ENCODE measurements around the gene KCNH4.
A peak's percentile ranks its signal among the peaks of the same experiment; 100 is the strongest.

The KCNH4 gene

GRCh38 chr17:42135664-42136653 is 45.0 kb downstream of the KCNH4 start:
- no peak for DNase-seq

- DNase-seq, result no peak
Measured at GRCh38 chr17:42135151-42135550, 45.8 kb downstream of the KCNH4 start.

GRCh38 chr17:42133461-42134041 is 47.4 kb downstream of the KCNH4 start:
- DNase-seq, result peak; percentile 16

GRCh38 chr17:42132941-42133340 is 48.0 kb downstream of the KCNH4 start:
- no peak for DNase-seq

GRCh38 chr17:42131981-42132432 is 48.9 kb downstream of the KCNH4 start:
- no peak for DNase-seq

- DNase-seq, result no peak
Measured at GRCh38 chr17:42131232-42131631, 49.7 kb downstream of the KCNH4 start.

- no peak for DNase-seq
Measured at GRCh38 chr17:42130310-42130936, 50.5 kb downstream of the KCNH4 start.

- DNase-seq, result no peak
Measured at GRCh38 chr17:42129109-42129837, 51.7 kb downstream of the KCNH4 start.

- no peak for DNase-seq
Measured at GRCh38 chr17:42127414-42127813, 53.5 kb downstream of the KCNH4 start.

- DNase-seq, result no peak
Measured at GRCh38 chr17:42126836-42127235, 54.1 kb downstream of the KCNH4 start.

GRCh38 chr17:42125565-42125964 is 55.4 kb downstream of the KCNH4 start:
- no peak for DNase-seq

- no peak for DNase-seq
Measured at GRCh38 chr17:42124256-42124655, 56.7 kb downstream of the KCNH4 start.

- DNase-seq, result no peak
Measured at GRCh38 chr17:42122371-42123303, 58.3 kb downstream of the KCNH4 start, which contains the start of gene HSPB9. HSPB9 (plus strand) TSS chr17:42122804; CDS start chr17:42122851, 47 bp downstream.

GRCh38 chr17:42120770-42121769 is 59.9 kb downstream of the KCNH4 start, which contains the start of gene KAT2A:
KAT2A (minus strand) TSS chr17:42121367; CDS start chr17:42121304, 63 bp downstream.
- peak; percentile 78 for DNase-seq

- DNase-seq, result no peak
Measured at GRCh38 chr17:42120161-42120769, 60.7 kb downstream of the KCNH4 start.

GRCh38 chr17:42119301-42119700 is 61.6 kb downstream of the KCNH4 start:
- DNase-seq, result no peak

GRCh38 chr17:42118545-42118944 is 62.4 kb downstream of the KCNH4 start:
- DNase-seq, result peak; percentile 46

GRCh38 chr17:42118126-42118510 is 62.8 kb downstream of the KCNH4 start:
- DNase-seq, result no peak

- DNase-seq, result no peak
Measured at GRCh38 chr17:42117397-42118125, 63.4 kb downstream of the KCNH4 start.

Data from CD4-positive, alpha-beta T cell treated with Interleukin-21 for 1 hour (primary cell).